ENCODE data around the gene HSF5. TPM values are rescaled to one million over a fixed set of nuclear protein-coding genes. Genes with fewer than 3 reads are reported as not detected.

Gene HSF5
- total RNA-seq, 1 experiment from 2014 or later, result not detected

GRCh38 chr17:58377661-58378060 is 110.5 kb downstream of the HSF5 start:
- intact Hi-C loops (cut with micrococcal nuclease), result no loop called here
- ATAC-seq (no peak; the same call in 1 of the 2 replicates), DNase-seq (ENCODE audit: low read depth, low spot score) (no peak)
- H3K27me3 ChIP-seq (ENCODE audit: insufficient read depth, low read length), result no peaks in the 10 kb centered on the region
- H3K27ac ChIP-seq (ENCODE audit: low read depth, low read length), result peak overlapping the region; percentile 48
- H3K4me2 ChIP-seq (ENCODE audit: low read length), result peak overlapping the region; percentile 40
- H3K4me3 ChIP-seq (replicated peaks in 1 of 2; ENCODE audit: low read depth in 1 of 2, low read length in 2 of 2), result no peak overlapping the region
- H3K9ac ChIP-seq (ENCODE audit: low read length), result no peak overlapping the region
- TF ChIP-seq EZH2phosphoT487 (IDR thresholded peaks at IDR 0.05; ENCODE audit: borderline replicate concordance), result no peak
- no peak for TF ChIP-seq ATF3 (IDR thresholded peaks at IDR 0.05)
- TF ChIP-seq POLR2AphosphoS5 (IDR thresholded peaks at IDR 0.05; ENCODE audit: low read depth, low read length), result no peak
- no peak for TF ChIP-seq EZH2 (IDR thresholded peaks at IDR 0.05)
- TF ChIP-seq SRF (IDR thresholded peaks at IDR 0.05; ENCODE audit: low read depth), result no peak
- no peak for TF ChIP-seq FOSL1 (IDR thresholded peaks at IDR 0.05; ENCODE audit: low read depth)
- TF ChIP-seq SP1 (IDR thresholded peaks at IDR 0.05; ENCODE audit: low read depth), result no peak
- TF ChIP-seq RAD21 (IDR thresholded peaks at IDR 0.05; ENCODE audit: low read depth), result no peak
- TF ChIP-seq SIN3A (IDR thresholded peaks at IDR 0.05; ENCODE audit: low read depth), result no peak
- no peak for TF ChIP-seq JUND (IDR thresholded peaks at IDR 0.05)
- TF ChIP-seq CBX3 (IDR thresholded peaks at IDR 0.05; ENCODE audit: low read depth), result no peak
- TF ChIP-seq MAX (IDR thresholded peaks at IDR 0.05), result no peak
- H3K4me1 ChIP-seq (ENCODE audit: control insufficient read depth in 1 of 2, insufficient read depth in 2 of 2, low read length in 2 of 2), result peaks cover 68% of the 10 kb centered on the region in 2 experiments
- no TSS peak for BruUV-seq (replicated peaks)
- no peaks in the 10 kb centered on the region for H3K9me3 ChIP-seq (ENCODE audit: control insufficient read depth in 1 of 2, insufficient read depth in 1 of 2, low read depth in 1 of 2, low read length in 2 of 2)
- H4K20me1 ChIP-seq (ENCODE audit: insufficient read depth), result no peaks in the 10 kb centered on the region
- H3K36me3 ChIP-seq (ENCODE audit: control insufficient read depth in 1 of 2, insufficient read depth in 2 of 2, low read length in 2 of 2), result peaks cover 0 to 10% of the 10 kb centered on the region in 2 experiments; a peak in 2 of 4 replicates
- ChIA-PET CTCF (interaction anchor here (2.2 kb wide), 1 partner anchor 40 kb away, joined by 6 read pairs; the partner anchor contains the start of gene RNF43), RAD21 (ENCODE audit: low non-redundant PET in 1 of 2, low total read pairs in 2 of 2, uncharacterized antibody in 2 of 2, unreplicated experiment in 2 of 2) (no interaction called here), POLR2A (interaction anchor here (1.2 to 4.0 kb wide), 3 partner anchors 8 to 40 kb away, joined by 3 to 17 read pairs (median 4); partner anchors contain the start of genes RNF43 and SUPT4H1)
- H3K79me2 ChIP-seq (ENCODE audit: insufficient read depth, low read length), result peaks cover 89% of the 10 kb centered on the region
- H2AFZ ChIP-seq (ENCODE audit: low read depth, low read length, poor library complexity, severe bottlenecking), result no peak overlapping the region
- no peaks in the 10 kb centered on the region for H3K9me2 ChIP-seq (ENCODE audit: insufficient read depth)
